ENCODE results near the gene DDX47.
A peak's percentile ranks its signal among the peaks of the same experiment; 100 is the strongest.
"Not testable (repeated sequence)": the region's sequence is repeated elsewhere in the genome, so short reads cannot be mapped to it uniquely, and the experiment has no call there.

The DDX47 gene

GRCh38 chr12:12823811-12824210, 10.7 kb downstream of the DDX47 start:
- Mint-ChIP-seq H3K4me1 (ENCODE audit: low read depth) (peaks cover 14% of the 10 kb centered on the region), H3K4me3 (no peak overlapping the region), H3K27ac (no peak overlapping the region), H3K9me3 (ENCODE audit: low read depth) (no peaks in the 10 kb centered on the region), H3K27me3 (no peaks in the 10 kb centered on the region), H3K36me3 (peaks cover 11% of the 10 kb centered on the region)

GRCh38 chr12:12835378-12836146, 22.4 kb downstream of the DDX47 start:
- Mint-ChIP-seq H3K9me3 (ENCODE audit: low read depth) (no peaks in the 10 kb centered on the region), H3K27ac (peak overlapping the region; percentile 10), H3K4me3 (no peak overlapping the region), H3K36me3 (peaks cover 14% of the 10 kb centered on the region), H3K4me1 (ENCODE audit: low read depth) (peaks cover 24% of the 10 kb centered on the region), H3K27me3 (no peaks in the 10 kb centered on the region)

GRCh38 chr12:12836571-12836970, 23.4 kb downstream of the DDX47 start:
- Mint-ChIP-seq H3K27me3 (no peaks in the 10 kb centered on the region), H3K4me3 (no peak overlapping the region), H3K27ac (no peak overlapping the region), H3K9me3 (ENCODE audit: low read depth) (no peaks in the 10 kb centered on the region), H3K36me3 (peaks cover 13% of the 10 kb centered on the region), H3K4me1 (ENCODE audit: low read depth) (peaks cover 24% of the 10 kb centered on the region)

GRCh38 chr12:12837025-12837812, 24.1 kb downstream of the DDX47 start:
- no peaks in the 10 kb centered on the region for H3K9me3 Mint-ChIP-seq (ENCODE audit: low read depth)
- peaks cover 24% of the 10 kb centered on the region for H3K4me1 Mint-ChIP-seq (ENCODE audit: low read depth)
- peak overlapping the region; percentile 24 for H3K27ac Mint-ChIP-seq
- no peaks in the 10 kb centered on the region for H3K27me3 Mint-ChIP-seq
- H3K4me3 Mint-ChIP-seq: no peak overlapping the region
- H3K36me3 Mint-ChIP-seq: peaks cover 10% of the 10 kb centered on the region

- Mint-ChIP-seq H3K27me3 (no peaks in the 10 kb centered on the region), H3K27ac (no peak overlapping the region), H3K4me1 (ENCODE audit: low read depth) (peaks cover 24% of the 10 kb centered on the region), H3K9me3 (ENCODE audit: low read depth) (no peaks in the 10 kb centered on the region), H3K4me3 (no peak overlapping the region), H3K36me3 (peaks cover 9% of the 10 kb centered on the region)
Measured at GRCh38 chr12:12837813-12838153, 24.6 kb downstream of the DDX47 start.

GRCh38 chr12:12839003-12839395, 25.9 kb downstream of the DDX47 start:
- peaks cover 24% of the 10 kb centered on the region for H3K4me1 Mint-ChIP-seq (ENCODE audit: low read depth)
- no peak overlapping the region for H3K4me3 Mint-ChIP-seq
- H3K27me3 Mint-ChIP-seq: no peaks in the 10 kb centered on the region
- H3K9me3 Mint-ChIP-seq (ENCODE audit: low read depth): no peaks in the 10 kb centered on the region
- peak overlapping the region; percentile 16 for H3K27ac Mint-ChIP-seq
- H3K36me3 Mint-ChIP-seq: peaks cover 7% of the 10 kb centered on the region

- not testable (repeated sequence) for H3K9me3 Mint-ChIP-seq (ENCODE audit: low read depth); H3K4me3 Mint-ChIP-seq; H3K36me3 Mint-ChIP-seq; H3K27me3 Mint-ChIP-seq
- peaks cover 24% of the 10 kb centered on the region for H3K4me1 Mint-ChIP-seq (ENCODE audit: low read depth)
- peak overlapping the region; percentile 16 for H3K27ac Mint-ChIP-seq
Measured at GRCh38 chr12:12839439-12839838, 26.3 kb downstream of the DDX47 start.

GRCh38 chr12:12839873-12840579, 26.9 kb downstream of the DDX47 start:
- Mint-ChIP-seq H3K36me3 (peaks cover 6% of the 10 kb centered on the region), H3K27me3 (no peaks in the 10 kb centered on the region), H3K9me3 (ENCODE audit: low read depth) (no peaks in the 10 kb centered on the region), H3K27ac (no peak overlapping the region), H3K4me1 (ENCODE audit: low read depth) (peaks cover 24% of the 10 kb centered on the region), H3K4me3 (no peak overlapping the region)

- Mint-ChIP-seq H3K4me1 (ENCODE audit: low read depth) (peaks cover 26% of the 10 kb centered on the region), H3K9me3 (ENCODE audit: low read depth) (no peaks in the 10 kb centered on the region), H3K36me3 (peaks cover 6% of the 10 kb centered on the region), H3K27ac (no peak overlapping the region), H3K27me3 (no peaks in the 10 kb centered on the region), H3K4me3 (no peak overlapping the region)
Measured at GRCh38 chr12:12840580-12840899, 27.4 kb downstream of the DDX47 start.

GRCh38 chr12:12841428-12841827, 28.3 kb downstream of the DDX47 start:
- not testable (repeated sequence) for H3K4me3 Mint-ChIP-seq; H3K9me3 Mint-ChIP-seq (ENCODE audit: low read depth); H3K27ac Mint-ChIP-seq; H3K27me3 Mint-ChIP-seq; H3K36me3 Mint-ChIP-seq
- H3K4me1 Mint-ChIP-seq (ENCODE audit: low read depth): peaks cover 35% of the 10 kb centered on the region

GRCh38 chr12:12845794-12846243, 32.7 kb downstream of the DDX47 start:
- H3K9me3 Mint-ChIP-seq (ENCODE audit: low read depth): no peaks in the 10 kb centered on the region
- peaks cover 4% of the 10 kb centered on the region for H3K36me3 Mint-ChIP-seq
- H3K4me3 Mint-ChIP-seq: peak overlapping the region; percentile 11
- H3K27me3 Mint-ChIP-seq: no peaks in the 10 kb centered on the region
- peak overlapping the region; percentile 71 for H3K27ac Mint-ChIP-seq
- H3K4me1 Mint-ChIP-seq (ENCODE audit: low read depth): peaks cover 22% of the 10 kb centered on the region

GRCh38 chr12:12846780-12847179, 33.6 kb downstream of the DDX47 start:
- not testable (repeated sequence) for H3K9me3 Mint-ChIP-seq (ENCODE audit: low read depth); H3K27me3 Mint-ChIP-seq; H3K4me3 Mint-ChIP-seq; H3K36me3 Mint-ChIP-seq
- Mint-ChIP-seq H3K4me1 (ENCODE audit: low read depth) (peaks cover 22% of the 10 kb centered on the region), H3K27ac (peak overlapping the region; percentile 46)

GRCh38 chr12:12853435-12853834, 40.3 kb downstream of the DDX47 start:
- H3K27me3 Mint-ChIP-seq: no peaks in the 10 kb centered on the region
- peaks cover 2% of the 10 kb centered on the region for H3K4me1 Mint-ChIP-seq (ENCODE audit: low read depth)
- H3K4me3 Mint-ChIP-seq: no peak overlapping the region
- no peak overlapping the region for H3K27ac Mint-ChIP-seq
- H3K9me3 Mint-ChIP-seq (ENCODE audit: low read depth): no peaks in the 10 kb centered on the region
- H3K36me3 Mint-ChIP-seq: peaks cover 11% of the 10 kb centered on the region

GRCh38 chr12:12859690-12860089, 46.5 kb downstream of the DDX47 start:
- Mint-ChIP-seq H3K4me3 (no peak overlapping the region), H3K27me3 (no peaks in the 10 kb centered on the region), H3K36me3 (peaks cover 16% of the 10 kb centered on the region), H3K27ac (no peak overlapping the region), H3K4me1 (ENCODE audit: low read depth) (no peaks in the 10 kb centered on the region), H3K9me3 (ENCODE audit: low read depth) (no peaks in the 10 kb centered on the region)

- Mint-ChIP-seq H3K9me3 (ENCODE audit: low read depth) (no peaks in the 10 kb centered on the region), H3K4me3 (no peak overlapping the region), H3K4me1 (ENCODE audit: low read depth) (no peaks in the 10 kb centered on the region), H3K36me3 (peaks cover 12% of the 10 kb centered on the region), H3K27me3 (no peaks in the 10 kb centered on the region), H3K27ac (no peak overlapping the region)
Measured at GRCh38 chr12:12864243-12864642, 51.1 kb downstream of the DDX47 start.
